Panc1 (cell line): ENCODE results near the gene CAPZA2. TPM values are rescaled to one million over a fixed set of nuclear protein-coding genes. Genes with fewer than 3 reads are reported as not detected.

ENCODE experiments used
- ATAC-seq: fragments of 200-7000 bp; cut with Tn5 transposase; 2 replicates; pipeline ENCODE4 v1.9.1; 2020; ENCODE audit warnings: mild to moderate bottlenecking, moderate library complexity
- BruUV-seq: library from RNA; stranded (reverse); fragments of 400-500 nt; replicated peaks from 2 replicates; lab custom pipeline; 2021; lab: Mats Ljungman, UMichigan
- CTCF ChIA-PET: fragments of 300-600 bp; sonication (Branson Sonifier 250); formaldehyde crosslinking; loops from one replicate; lab custom pipeline; 2022; ENCODE audit warnings: antibody characterized with exemption; lab: Charles Lee
- POLR2A ChIA-PET: fragments of 300-600 bp; sonication (Branson Sonifier 250); formaldehyde crosslinking; loops from one replicate; lab custom pipeline; 2022; ENCODE audit warnings: antibody characterized with exemption; lab: Charles Lee
- DNase-seq: peaks from one replicate; pipeline ENCODE4 v3.0.0-alpha.2; 2010; ENCODE audit warnings: low read depth, low spot score
- H3K27ac ChIP-seq: 2 replicates; pipeline ENCODE4 v1.5.1; 2011; ENCODE audit warnings: mild to moderate bottlenecking, low read length, inconsistent platforms
- H3K27me3 ChIP-seq: fragments of 200-500 bp; sonication (Bioruptor generic); 2 replicates; pipeline ENCODE4 v1.6.0; 2014; ENCODE audit warnings: low read length, inconsistent platforms; ENCODE audit not compliant: control insufficient read depth, insufficient read depth
- H3K36me3 ChIP-seq: fragments of 200-500 bp; sonication (Bioruptor generic); 2 replicates; pipeline ENCODE4 v1.5.1; 2014; ENCODE audit warnings: inconsistent platforms, mild to moderate bottlenecking, low read length, moderate library complexity; ENCODE audit not compliant: control insufficient read depth, insufficient read depth
- H3K4me1 ChIP-seq: 2 replicates; pipeline ENCODE4 v1.5.1; 2011; ENCODE audit warnings: inconsistent platforms, mild to moderate bottlenecking, low read length, moderate library complexity; ENCODE audit not compliant: control insufficient read depth, insufficient read depth
- H3K4me3 ChIP-seq, 2 experiments: 2 replicates each; pipeline ENCODE4 v1.5.1; 2011 to 2012; ENCODE audit warnings: low read depth in 2 of 2, low read length in 2 of 2, mild to moderate bottlenecking in 2 of 2, inconsistent platforms in 1 of 2, moderate library complexity in 1 of 2
- H3K9me3 ChIP-seq: fragments of 200-500 bp; sonication (Bioruptor generic); 2 replicates; pipeline ENCODE4 v1.5.1; 2014; ENCODE audit warnings: low read depth, mild to moderate bottlenecking, inconsistent platforms, low read length, moderate library complexity; ENCODE audit not compliant: control insufficient read depth, insufficient read depth
- POLR2AphosphoS5 ChIP-seq: IDR thresholded peaks from 2 replicates; pipeline ENCODE4 v1.6.1; 2012; ENCODE audit warnings: mild to moderate bottlenecking, low read depth, low read length, moderate library complexity
- REST ChIP-seq, 2 experiments: IDR thresholded peaks; 2 replicates each; pipeline ENCODE4 v1.6.1; 2011 to 2012; ENCODE audit warnings: low read depth in 2 of 2, control low read depth in 1 of 2, low read length in 1 of 2, mild to moderate bottlenecking in 1 of 2, moderate library complexity in 1 of 2; ENCODE audit not compliant: insufficient read depth in 1 of 2
- SIN3A ChIP-seq: IDR thresholded peaks from 2 replicates; pipeline ENCODE4 v1.6.1; 2012; ENCODE audit warnings: low read depth, mild to moderate bottlenecking, low read length, moderate library complexity, borderline replicate concordance; ENCODE audit not compliant: insufficient read depth
- TCF7L2 ChIP-seq: IDR thresholded peaks from 2 replicates; pipeline ENCODE4 v1.6.1; 2011; ENCODE audit warnings: mild to moderate bottlenecking, low read depth, low read length, inconsistent platforms
- in situ Hi-C: cut with HindIII; loops from 2 replicates; pipeline ENCODE4 v1.10.0; 2016; ENCODE audit warnings: low sequenced_read_pairs, low pct_unique_long_range_greater_than_20kb
- intact Hi-C: fragments of 100-400 bp; cut with micrococcal nuclease; formaldehyde crosslinking; loops from one replicate; pipeline ENCODE4 v1.10.0; 2022; ENCODE audit not compliant: unreplicated experiment
- total RNA-seq: library from RNA; stranded (reverse); gene quantifications from one replicate; pipeline ENCODE4 v1.2.1, GENCODE V29; 2021; ENCODE audit not compliant: unreplicated experiment
- TF ChIP-seq, protein P1 (sequence below): fragments of 450-650 bp; IDR thresholded peaks from 2 replicates; pipeline ENCODE4 v1.5.1; 2017; ENCODE audit warnings: mild to moderate bottlenecking

CAPZA2 gene
- total RNA-seq, 1 experiment from 2014 or later, result 195 TPM

DNA sequence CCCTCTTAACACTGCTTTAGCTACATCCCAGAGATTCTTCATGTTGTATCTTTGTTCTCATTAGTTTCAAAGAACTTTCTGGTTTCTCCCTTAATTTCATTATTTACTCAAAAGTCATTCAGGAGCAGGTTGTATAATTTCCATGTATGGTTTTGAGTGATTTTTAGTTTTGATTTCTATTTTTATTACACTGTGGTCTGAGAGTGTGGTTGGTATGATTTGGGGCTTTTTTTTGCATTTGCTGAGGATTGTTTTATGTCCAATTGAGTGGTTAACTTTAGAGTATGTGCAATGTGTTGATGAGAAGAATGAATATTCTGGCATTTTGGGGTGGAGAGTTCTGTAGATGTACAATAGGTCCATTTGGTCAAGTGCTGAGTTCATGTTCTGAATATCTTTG, 37.9 kb upstream of the CAPZA2 start:
- Histone ChIP-seq H3K4me1 (0 out of 2 replicates have a peak, but pooled peaks cover 2% of the 10 kb centered on the region), H3K27me3 (no peaks in the 10 kb centered on the region), H3K4me3 (no peak overlapping the region), H3K27ac (no peak overlapping the region), H3K9me3 (no peaks in the 10 kb centered on the region), H3K36me3 (no peaks in the 10 kb centered on the region)
- no TSS peak for BruUV-seq
- ATAC-seq (no peak), DNase-seq (no peak)
- TF ChIP-seq SIN3A (no peak), TCF7L2 (no peak), POLR2AphosphoS5 (no peak)
- CTCF ChIA-PET, result no interaction called here
- POLR2A ChIA-PET, result no interaction called here
- intact Hi-C loops (no loop called here), in situ Hi-C loops (no loop called here)

- intact Hi-C loops (no loop called here), in situ Hi-C loops (no loop called here)
- ChIA-PET CTCF (no interaction called here), POLR2A (no interaction called here)
- no peak for DNase-seq
- ATAC-seq, result no peak
- BruUV-seq, result no TSS peak
- Histone ChIP-seq H3K36me3 (no peaks in the 10 kb centered on the region), H3K9me3 (no peaks in the 10 kb centered on the region), H3K4me3 (no peak overlapping the region), H3K4me1 (0 out of 2 replicates have a peak, but pooled peaks cover 2% of the 10 kb centered on the region), H3K27ac (no peak overlapping the region), H3K27me3 (no peaks in the 10 kb centered on the region)
- TF ChIP-seq, protein P1, sequence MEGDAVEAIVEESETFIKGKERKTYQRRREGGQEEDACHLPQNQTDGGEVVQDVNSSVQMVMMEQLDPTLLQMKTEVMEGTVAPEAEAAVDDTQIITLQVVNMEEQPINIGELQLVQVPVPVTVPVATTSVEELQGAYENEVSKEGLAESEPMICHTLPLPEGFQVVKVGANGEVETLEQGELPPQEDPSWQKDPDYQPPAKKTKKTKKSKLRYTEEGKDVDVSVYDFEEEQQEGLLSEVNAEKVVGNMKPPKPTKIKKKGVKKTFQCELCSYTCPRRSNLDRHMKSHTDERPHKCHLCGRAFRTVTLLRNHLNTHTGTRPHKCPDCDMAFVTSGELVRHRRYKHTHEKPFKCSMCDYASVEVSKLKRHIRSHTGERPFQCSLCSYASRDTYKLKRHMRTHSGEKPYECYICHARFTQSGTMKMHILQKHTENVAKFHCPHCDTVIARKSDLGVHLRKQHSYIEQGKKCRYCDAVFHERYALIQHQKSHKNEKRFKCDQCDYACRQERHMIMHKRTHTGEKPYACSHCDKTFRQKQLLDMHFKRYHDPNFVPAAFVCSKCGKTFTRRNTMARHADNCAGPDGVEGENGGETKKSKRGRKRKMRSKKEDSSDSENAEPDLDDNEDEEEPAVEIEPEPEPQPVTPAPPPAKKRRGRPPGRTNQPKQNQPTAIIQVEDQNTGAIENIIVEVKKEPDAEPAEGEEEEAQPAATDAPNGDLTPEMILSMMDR, result peak; percentile 49
- TF ChIP-seq POLR2AphosphoS5, result no peak
Observed at GRCh38 chr7:116828281-116828680, 34.1 kb upstream of the CAPZA2 start.

DNA sequence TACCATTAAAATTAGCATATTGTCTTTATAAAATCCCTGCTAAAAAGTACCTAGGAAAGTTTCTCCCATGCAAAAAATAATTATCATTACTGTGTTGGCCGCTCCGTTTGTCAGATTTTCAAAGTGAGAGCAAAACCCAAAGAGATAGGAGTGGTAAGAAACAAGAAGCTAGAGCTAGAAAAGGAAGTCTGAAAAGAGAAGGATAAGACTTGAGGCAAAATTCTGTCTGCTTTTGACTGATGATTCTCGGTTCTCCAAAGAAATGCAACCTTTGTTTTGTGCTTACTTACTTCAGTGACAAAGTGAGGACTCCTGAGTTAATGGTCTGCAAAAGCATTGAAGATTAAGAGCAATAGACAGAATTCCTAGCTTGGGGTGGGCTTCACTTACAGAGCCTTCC, 33.3 kb upstream of the CAPZA2 start:
- no peaks in the 10 kb centered on the region for H3K36me3 ChIP-seq
- H3K27ac ChIP-seq, result no peak overlapping the region
- ChIA-PET CTCF (no interaction called here), POLR2A (interaction anchor here (0.6 kb wide), 1 partner anchor 616 kb away, joined by 4 read pairs; no protein-coding TSS in a partner anchor)
- H3K9me3 ChIP-seq, result no peaks in the 10 kb centered on the region
- TF ChIP-seq REST (IDR thresholded peaks at IDR 0.05; ENCODE audit: insufficient read depth in 1 of 2, low read depth in 2 of 2, low read length in 1 of 2) (no peak), SIN3A (no peak), TCF7L2 (no peak), POLR2AphosphoS5 (no peak)
- TF ChIP-seq, protein P1, result no peak
- DNase-seq (no peak), ATAC-seq (no peak)
- intact Hi-C loops, result no loop called here
- H3K4me1 ChIP-seq, result 0 out of 2 replicates have a peak, but pooled peaks cover 2% of the 10 kb centered on the region
- BruUV-seq, result no TSS peak
- in situ Hi-C loops, result no loop called here
- H3K27me3 ChIP-seq, result no peaks in the 10 kb centered on the region
- no peak overlapping the region for H3K4me3 ChIP-seq
